NCI-H2227 (cell line): ENCODE measurements around the gene C4orf50.

Experiments
- DNase-seq: peaks from one replicate; lab custom pipeline; 2025; ENCODE audit not compliant: unreplicated experiment; lab: John Stamatoyannopoulos, UW

C4orf50 gene

GRCh38 chr4:6044276-6044675 lies 26.0 kb upstream of the C4orf50 start:
- DNase-seq, result no peak

- DNase-seq, result no peak
Measured at GRCh38 chr4:6043843-6044242, 25.6 kb upstream of the C4orf50 start.

- no peak for DNase-seq
Measured at GRCh38 chr4:6043188-6043587, 25.0 kb upstream of the C4orf50 start.

GRCh38 chr4:6042293-6043063 lies 24.2 kb upstream of the C4orf50 start:
- DNase-seq, result no peak

- no peak for DNase-seq
Measured at GRCh38 chr4:6041800-6042199, 23.6 kb upstream of the C4orf50 start.

GRCh38 chr4:6038711-6039110 lies 20.5 kb upstream of the C4orf50 start:
- no peak for DNase-seq

- DNase-seq, result no peak
Measured at GRCh38 chr4:6035786-6036185, 17.6 kb upstream of the C4orf50 start.

- no peak for DNase-seq
Measured at GRCh38 chr4:6033381-6033780, 15.2 kb upstream of the C4orf50 start.

- no peak for DNase-seq
Measured at GRCh38 chr4:6032249-6033244, 14.3 kb upstream of the C4orf50 start.

GRCh38 chr4:6031846-6032245 lies 13.6 kb upstream of the C4orf50 start:
- DNase-seq, result no peak

- DNase-seq, result no peak
Measured at GRCh38 chr4:6030679-6031078, 12.4 kb upstream of the C4orf50 start.

- DNase-seq, result no peak
Measured at GRCh38 chr4:6029254-6029653, 11.0 kb upstream of the C4orf50 start.

- DNase-seq, result no peak
Measured at GRCh38 chr4:6028168-6028567, 9.9 kb upstream of the C4orf50 start.

- DNase-seq, result no peak
Measured at GRCh38 chr4:6027392-6027791, 9.2 kb upstream of the C4orf50 start.

- no peak for DNase-seq
Measured at GRCh38 chr4:6024313-6024960, 6.2 kb upstream of the C4orf50 start.

- DNase-seq, result no peak
Measured at GRCh38 chr4:6023731-6024130, 5.5 kb upstream of the C4orf50 start.

GRCh38 chr4:6022607-6023288 lies 4.5 kb upstream of the C4orf50 start:
- no peak for DNase-seq

GRCh38 chr4:6021831-6022606 lies 3.8 kb upstream of the C4orf50 start:
- no peak for DNase-seq

- DNase-seq, result no peak
Measured at GRCh38 chr4:6020613-6021012, 2.4 kb upstream of the C4orf50 start.
